ENCODE measurements around the gene IGF2BP2.

- TF ChIP-seq CEBPB (IDR thresholded peaks at IDR 0.05) (no peak), RAD21 (IDR thresholded peaks at IDR 0.05; ENCODE audit: low read depth) (no peak), CREB1 (IDR thresholded peaks at IDR 0.05; ENCODE audit: low read depth) (no peak), EP300 (IDR thresholded peaks at IDR 0.05; ENCODE audit: borderline replicate concordance) (no peak), REST (IDR thresholded peaks at IDR 0.05; ENCODE audit: low read depth) (no peak), YY1 (IDR thresholded peaks at IDR 0.05; ENCODE audit: low read depth) (no peak), ZBTB7A (IDR thresholded peaks at IDR 0.05; ENCODE audit: low read depth) (no peak), MAX (IDR thresholded peaks at IDR 0.05) (no peak), TCF12 (IDR thresholded peaks at IDR 0.05; ENCODE audit: low read depth) (no peak), TAF1 (IDR thresholded peaks at IDR 0.05; ENCODE audit: low read depth) (no peak), USF1 (IDR thresholded peaks at IDR 0.05) (no peak), TEAD4 (IDR thresholded peaks at IDR 0.05) (no peak), EGR1 (IDR thresholded peaks at IDR 0.05) (no peak)
Observed at GRCh38 chr3:185631108-185631507, 193.7 kb downstream of the IGF2BP2 start.

Data from Ishikawa (cell line).